Measurements from ENCODE around the gene TRAF3. TPM values are rescaled to one million over a fixed set of nuclear protein-coding genes. Genes with fewer than 3 reads are reported as not detected.

Gene TRAF3
- total and polyA plus RNA-seq, 3 donors from 2014 or later = 24.3 to 38.8 (median 38.2) TPM

GRCh38 chr14:102943454-102943853, 166.2 kb downstream of the TRAF3 start:
- H3K9me3 ChIP-seq = no peaks in the 10 kb centered on the region
- DNase-seq = no peak
- no peaks in the 10 kb centered on the region for H3K36me3 ChIP-seq (ENCODE audit: low read depth, missing control alignments)
- no peak overlapping the region for H3K27ac ChIP-seq
- no peak overlapping the region for H3K4me3 ChIP-seq
- WGBS, 2 donors = 90 to 95% methylated on average over 12 to 16 of the region's 16 CpGs
- H3K4me1 ChIP-seq = peaks cover 19% of the 10 kb centered on the region
- H3K27me3 ChIP-seq = no peaks in the 10 kb centered on the region
- no peak for TF ChIP-seq POLR2A (IDR thresholded peaks at IDR 0.05)
- no peak for TF ChIP-seq CTCF (IDR thresholded peaks at IDR 0.05)
- intact Hi-C loops (cut with DNase I; ENCODE audit: low total_unique reads) = no loop called here

GRCh38 chr14:102943979-102944378, 166.7 kb downstream of the TRAF3 start:
- Histone ChIP-seq H3K4me1 (peaks cover 19% of the 10 kb centered on the region), H3K27ac (no peak overlapping the region), H3K36me3 (ENCODE audit: low read depth, missing control alignments) (no peaks in the 10 kb centered on the region), H3K27me3 (no peaks in the 10 kb centered on the region), H3K4me3 (no peak overlapping the region), H3K9me3 (no peaks in the 10 kb centered on the region)
- TF ChIP-seq POLR2A (IDR thresholded peaks at IDR 0.05) = no peak
- no peak for TF ChIP-seq CTCF (IDR thresholded peaks at IDR 0.05)
- intact Hi-C loops (cut with DNase I; ENCODE audit: low total_unique reads) = no loop called here
- 96 to 97% methylated on average over 15 of the region's 15 CpGs for WGBS, 2 donors
- DNase-seq = no peak

- Histone ChIP-seq H3K4me1 (peaks cover 22% of the 10 kb centered on the region), H3K4me3 (no peak overlapping the region), H3K27ac (no peak overlapping the region), H3K36me3 (ENCODE audit: low read depth, missing control alignments) (no peaks in the 10 kb centered on the region), H3K9me3 (no peaks in the 10 kb centered on the region), H3K27me3 (no peaks in the 10 kb centered on the region)
- WGBS, 2 donors = 89 to 96% methylated on average over 15 to 36 of the region's 36 CpGs
- DNase-seq = no peak
- TF ChIP-seq CTCF (IDR thresholded peaks at IDR 0.05) (no peak), POLR2A (IDR thresholded peaks at IDR 0.05) (no peak)
- intact Hi-C loops (cut with DNase I; ENCODE audit: low total_unique reads) = no loop called here
Measured at GRCh38 chr14:102944448-102945330, 167.4 kb downstream of the TRAF3 start.

- peaks cover 30% of the 10 kb centered on the region for H3K4me1 ChIP-seq
- no peak overlapping the region for H3K4me3 ChIP-seq
- intact Hi-C loops (cut with DNase I; ENCODE audit: low total_unique reads) = no loop called here
- no peak for TF ChIP-seq CTCF (IDR thresholded peaks at IDR 0.05)
- TF ChIP-seq POLR2A (IDR thresholded peaks at IDR 0.05) = no peak
- no peaks in the 10 kb centered on the region for H3K27me3 ChIP-seq
- no peaks in the 10 kb centered on the region for H3K36me3 ChIP-seq (ENCODE audit: low read depth, missing control alignments)
- no peak for DNase-seq
- 88 to 93% methylated on average over 25 to 29 of the region's 29 CpGs for WGBS, 2 donors
- H3K27ac ChIP-seq = no peak overlapping the region
- no peaks in the 10 kb centered on the region for H3K9me3 ChIP-seq
Measured at GRCh38 chr14:102945346-102946130, 168.3 kb downstream of the TRAF3 start.
